GM18858 (cell line): ENCODE data around the gene ZNF93.
"Not testable (repeated sequence)": the region's sequence is repeated elsewhere in the genome, so short reads cannot be mapped to it uniquely, and the experiment has no call there.

Experiments
- ATAC-seq: cut with Tn5 transposase; IDR thresholded peaks from one replicate; pipeline ENCODE4 v1.9.1; 2021; ENCODE audit not compliant: unreplicated experiment

ZNF93 gene

GRCh38 chr19:19900729-19901444, at the start of gene ZNF93:
Gene ZNF93 (plus strand): TSS chr19:19900946. CDS start chr19:19901089, 143 bp downstream.
- peak; percentile 91 for ATAC-seq

- not testable (repeated sequence) for ATAC-seq
These were observed 49.0 kb upstream of the ZNF93 start for GRCh38 chr19:19851740-19852139.

GRCh38 chr19:19858751-19859150, 42.0 kb upstream of the ZNF93 start:
- no peak for ATAC-seq

GRCh38 chr19:19860756-19861390, 39.9 kb upstream of the ZNF93 start:
- no peak for ATAC-seq

- ATAC-seq, result peak; percentile 97
These were observed 34.8 kb upstream of the ZNF93 start, which contains the start of gene ZNF253 for GRCh38 chr19:19865750-19866610. Gene ZNF253 (plus strand): TSS chr19:19865882. CDS start chr19:19865997, 115 bp downstream.

- ATAC-seq, result no peak
These were observed 34.0 kb upstream of the ZNF93 start for GRCh38 chr19:19866611-19867248.

- not testable (repeated sequence) for ATAC-seq
These were observed 30.7 kb upstream of the ZNF93 start for GRCh38 chr19:19870086-19870485.

- ATAC-seq, result no peak
These were observed 28.8 kb upstream of the ZNF93 start for GRCh38 chr19:19871932-19872331.

- no peak for ATAC-seq
These were observed 27.4 kb upstream of the ZNF93 start for GRCh38 chr19:19873381-19873780.

GRCh38 chr19:19877724-19878123, 23.0 kb upstream of the ZNF93 start:
- no peak for ATAC-seq

GRCh38 chr19:19884583-19884982, 16.2 kb upstream of the ZNF93 start:
- ATAC-seq, result no peak

- not testable (repeated sequence) for ATAC-seq
These were observed 8.4 kb upstream of the ZNF93 start for GRCh38 chr19:19892055-19892941.

- no peak for ATAC-seq
These were observed 512 bp upstream of the ZNF93 start for GRCh38 chr19:19900139-19900728.

- ATAC-seq, result not testable (repeated sequence)
These were observed 6.8 kb downstream of the ZNF93 start for GRCh38 chr19:19907551-19907950.

GRCh38 chr19:19909654-19910053, 8.9 kb downstream of the ZNF93 start:
- no peak for ATAC-seq

GRCh38 chr19:19911150-19911549, 10.4 kb downstream of the ZNF93 start:
- ATAC-seq, result no peak

GRCh38 chr19:19914596-19914995, 13.8 kb downstream of the ZNF93 start:
- ATAC-seq, result no peak

- not testable (repeated sequence) for ATAC-seq
These were observed 29.7 kb downstream of the ZNF93 start for GRCh38 chr19:19930417-19930816.

- ATAC-seq, result not testable (repeated sequence)
These were observed 32.9 kb downstream of the ZNF93 start for GRCh38 chr19:19933432-19934314.
